Keratinocyte (primary cell): ENCODE measurements around the gene TRIM8. TPM values are rescaled to one million over a fixed set of nuclear protein-coding genes. Genes with fewer than 3 reads are reported as not detected.

Source experiments
- DNase-seq: peaks from one replicate; pipeline ENCODE4 v3.0.0-alpha.2; 2011; ENCODE audit warnings: low read depth, missing footprints, low spot score
- FAIRE-seq: peaks from 2 replicates; lab custom pipeline; 2011; peaks lifted over from hg19 to GRCh38; lab: Jason Lieb, UNC
- H2AFZ ChIP-seq: 2 replicates; pipeline ENCODE4 v1.6.0; 2012; ENCODE audit warnings: low read length, control low read depth, inconsistent platforms; ENCODE audit not compliant: control insufficient read depth
- H3K27ac ChIP-seq: 2 replicates; pipeline ENCODE4 v1.5.1; 2011; ENCODE audit warnings: low read length; ENCODE audit not compliant: control insufficient read depth, insufficient read depth
- H3K27me3 ChIP-seq: 3 replicates; pipeline ENCODE4 v1.6.0; 2011; ENCODE audit warnings: low read length; ENCODE audit not compliant: control insufficient read depth, insufficient read depth; ENCODE audit errors: extremely low read depth
- H3K36me3 ChIP-seq, 2 experiments: 2 replicates in 1 of 2; 3 replicates in 1 of 2; pipeline ENCODE4 v1.5.1; 2011; ENCODE audit warnings: low read length in 2 of 2, mild to moderate bottlenecking in 1 of 2; ENCODE audit not compliant: control insufficient read depth in 2 of 2, insufficient read depth in 2 of 2; ENCODE audit errors: extremely low read depth in 1 of 2
- H3K4me1 ChIP-seq: 3 replicates; pipeline ENCODE4 v1.5.1; 2011; ENCODE audit warnings: low read length; ENCODE audit not compliant: control insufficient read depth, insufficient read depth; ENCODE audit errors: extremely low read depth
- H3K4me2 ChIP-seq: 3 replicates; pipeline ENCODE4 v1.6.0; 2011; ENCODE audit warnings: low read depth, low read length; ENCODE audit not compliant: control insufficient read depth, insufficient read depth; ENCODE audit errors: extremely low read depth
- H3K4me3 ChIP-seq, 3 experiments: fragments of 200-600 bp in 1 of 3; sonication (generic) in 1 of 3; 2 replicates in 2 of 3; 3 replicates in 1 of 3; pipeline ENCODE4 v1.5.1; 2011 to 2016; ENCODE audit warnings: low read length in 3 of 3, mild to moderate bottlenecking in 3 of 3, control low read depth in 2 of 3, inconsistent platforms in 1 of 3, low read depth in 1 of 3, mixed read lengths in 1 of 3, mixed run types in 1 of 3, moderate library complexity in 1 of 3; ENCODE audit not compliant: control insufficient read depth in 2 of 3, insufficient read depth in 2 of 3; ENCODE audit errors: extremely low read depth in 1 of 3
- H3K79me2 ChIP-seq: 2 replicates; pipeline ENCODE4 v1.6.0; 2012; ENCODE audit warnings: low read length; ENCODE audit not compliant: control insufficient read depth, insufficient read depth
- H3K9ac ChIP-seq: 3 replicates; pipeline ENCODE4 v1.6.0; 2011; ENCODE audit warnings: low read length; ENCODE audit not compliant: control insufficient read depth, insufficient read depth; ENCODE audit errors: extremely low read depth
- H3K9me1 ChIP-seq: 3 replicates; pipeline ENCODE4 v1.6.0; 2011; ENCODE audit warnings: low read length; ENCODE audit not compliant: control insufficient read depth, insufficient read depth; ENCODE audit errors: extremely low read depth
- H3K9me3 ChIP-seq: 2 replicates; pipeline ENCODE4 v1.5.1; 2012; ENCODE audit warnings: low read depth, low read length; ENCODE audit not compliant: control insufficient read depth
- H4K20me1 ChIP-seq: 3 replicates; pipeline ENCODE4 v1.6.0; 2011; ENCODE audit warnings: low read length; ENCODE audit not compliant: control insufficient read depth, insufficient read depth; ENCODE audit errors: extremely low read depth
- CTCF ChIP-seq, 3 experiments: IDR thresholded peaks in 1 of 3; conservative IDR thresholded peaks in 1 of 3; optimal IDR thresholded peaks in 1 of 3; 2 replicates in 2 of 3; 3 replicates in 1 of 3; pipeline versions ENCODE3 to v1.5.1; 2011; ENCODE audit warnings: low read length in 3 of 3, mild to moderate bottlenecking in 3 of 3, moderate library complexity in 2 of 3, control low read depth in 1 of 3, inconsistent platforms in 1 of 3; ENCODE audit not compliant: insufficient read depth in 2 of 3; ENCODE audit errors: extremely low read depth in 1 of 3
- EZH2 ChIP-seq: IDR thresholded peaks from one replicate; pipeline ENCODE4 v1.6.1; 2012; ENCODE audit warnings: inconsistent platforms, mild to moderate bottlenecking, low read length, moderate library complexity
- dilution Hi-C: fragments of 300-500 bp; cut with MboI; formaldehyde crosslinking; loops from one replicate; pipeline ENCODE4 v1.7.0; 2020; ENCODE audit warnings: low sequenced_read_pairs; ENCODE audit not compliant: extremely low pct_ligation_motif_present
- polyA plus RNA-seq, 5 experiments: library from polyadenylated mRNA; depleted of rRNA in 3 of 5; stranded (reverse) in 3 of 5; stranded (forward) in 1 of 5; unstranded in 1 of 5; fragments of >200 nt; gene quantifications; 1 replicate in 1 of 5; 2 replicates in 3 of 5; 3 replicates in 1 of 5; pipeline versions ENCODE4 v1.2.1 to v1.2.3, GENCODE V29; 2011 to 2012; ENCODE audit warnings: missing spikeins in 2 of 5, low read depth in 1 of 5, low replicate concordance in 1 of 5

TRIM8 gene
- polyA plus RNA-seq, 1 donor (not counting 4 experiments of a cell fraction or from before 2014, with no cell fraction given) = 24.8 TPM

DNA sequence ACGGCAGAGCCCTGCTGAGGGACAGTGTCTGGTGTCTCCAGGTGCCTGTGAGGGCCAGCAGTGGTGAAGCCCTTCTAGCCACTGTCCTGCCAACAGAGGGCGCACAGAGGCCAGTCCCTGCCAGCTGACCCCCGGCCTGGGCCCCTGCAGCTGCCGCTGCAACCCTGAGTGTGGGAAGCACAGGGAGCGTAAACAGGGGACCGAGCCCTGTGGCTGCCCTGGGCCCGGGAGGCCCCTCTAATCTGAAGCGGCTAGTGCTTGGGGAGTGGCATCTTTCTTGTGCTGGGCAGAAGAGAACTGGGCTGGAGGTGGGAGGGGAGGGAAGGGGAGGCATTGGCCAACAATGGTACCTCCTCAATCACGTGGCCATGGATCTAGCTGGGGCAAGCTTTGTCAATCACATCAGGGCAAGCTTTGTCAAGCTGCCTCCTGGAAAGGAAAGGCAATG, 34.6 kb downstream of the TRIM8 start:
- H3K27me3 ChIP-seq = no peaks in the 10 kb centered on the region
- no peak overlapping the region for H3K4me3 ChIP-seq
- TF ChIP-seq CTCF (optimal IDR thresholded peaks at IDR 0.05 in 1 of 3, IDR thresholded peaks at IDR 0.05 in 1 of 3, conservative IDR thresholded peaks at IDR 0.05 in 1 of 3; ENCODE audit: extremely low read depth in 1 of 3, insufficient read depth in 2 of 3, low read length in 3 of 3) (peak; percentile 40 to 78 (median 75)), EZH2 (no peak)
- peaks cover 0 to 3% of the 10 kb centered on the region in 2 experiments for H3K36me3 ChIP-seq
- FAIRE-seq (no peak), DNase-seq (no peak)
- no peak overlapping the region for H3K27ac ChIP-seq
- no peaks in the 10 kb centered on the region for H3K9me1 ChIP-seq
- no peak overlapping the region for H3K4me2 ChIP-seq
- no peak overlapping the region for H3K9ac ChIP-seq
- no peak overlapping the region for H2AFZ ChIP-seq
- H4K20me1 ChIP-seq = no peaks in the 10 kb centered on the region
- H3K79me2 ChIP-seq = no peaks in the 10 kb centered on the region
- dilution Hi-C loops = no loop called here
- H3K4me1 ChIP-seq = peaks cover 17% of the 10 kb centered on the region
- H3K9me3 ChIP-seq = no peaks in the 10 kb centered on the region

GRCh38 chr10:102679596-102679995, 35.3 kb downstream of the TRIM8 start:
- Histone ChIP-seq H2AFZ (no peak overlapping the region), H3K27ac (no peak overlapping the region), H3K79me2 (no peaks in the 10 kb centered on the region), H4K20me1 (no peaks in the 10 kb centered on the region), H3K9ac (no peak overlapping the region), H3K4me2 (no peak overlapping the region), H3K36me3 (peaks cover 0 to 3% of the 10 kb centered on the region in 2 experiments), H3K27me3 (no peaks in the 10 kb centered on the region), H3K9me3 (no peaks in the 10 kb centered on the region), H3K4me1 (peaks cover 10% of the 10 kb centered on the region), H3K4me3 (no peak overlapping the region), H3K9me1 (no peaks in the 10 kb centered on the region)
- TF ChIP-seq CTCF (optimal IDR thresholded peaks at IDR 0.05 in 1 of 3, IDR thresholded peaks at IDR 0.05 in 1 of 3, conservative IDR thresholded peaks at IDR 0.05 in 1 of 3; ENCODE audit: extremely low read depth in 1 of 3, insufficient read depth in 2 of 3, low read length in 3 of 3) = no peak
- no peak for TF ChIP-seq EZH2
- dilution Hi-C loops = no loop called here
- FAIRE-seq (no peak), DNase-seq (no peak)
